Pancreas (tissue), 10 donors: ENCODE results near the gene SLC38A4. TPM values are rescaled to one million over a fixed set of nuclear protein-coding genes. Genes with fewer than 3 reads are reported as not detected.
"Not testable (repeated sequence)": the region's sequence is repeated elsewhere in the genome, so short reads cannot be mapped to it uniquely, and the experiment has no call there.

Source experiments
- ATAC-seq, 4 donors: fragments of 200-7000 bp; cut with Tn5 transposase; one replicate each; pipeline versions ENCODE4 v1.8.0 to v1.9.1; 2020; ENCODE audit warnings: mild to moderate bottlenecking in 4 of 4, moderate library complexity in 4 of 4
- DNase-seq, 6 donors: peaks; one replicate each; pipeline ENCODE4 v3.0.0-alpha.2; 2020
- FAIRE-seq: peaks from 2 replicates; lab custom pipeline; 2012; peaks lifted over from hg19 to GRCh38; lab: Jason Lieb, UNC
- H3K27ac ChIP-seq, 4 donors: fragments of 200-600 bp; sonication (generic); 1 replicate in 3 of 4; 2 replicates in 1 of 4; pipeline versions ENCODE4 v1.5.0 to v1.8.0; 2020
- H3K27me3 ChIP-seq, 4 donors: fragments of 200-600 bp; one replicate each; pipeline ENCODE4 v1.8.0; 2021
- H3K36me3 ChIP-seq, 3 donors: fragments of 200-600 bp; sonication (generic) in 1 of 3; one replicate each; pipeline versions ENCODE4 v1.5.0 to v1.8.0; 2020 to 2021
- H3K4me1 ChIP-seq, 3 donors: fragments of 200-600 bp; one replicate each; pipeline ENCODE4 v1.8.0; 2021
- H3K4me3 ChIP-seq, 4 donors: fragments of 200-600 bp; sonication (generic) in 2 of 4; one replicate each; pipeline versions ENCODE4 v1.5.0 to v1.8.0; 2020 to 2021
- H3K9me3 ChIP-seq, 4 donors: fragments of 200-600 bp; one replicate each; pipeline ENCODE4 v1.8.0; 2021
- CTCF ChIP-seq, 4 donors: fragments of 200-600 bp; sonication (generic) in 3 of 4; IDR thresholded peaks; one replicate each; pipeline versions ENCODE4 v1.5.0 to v1.8.0; 2021; ENCODE audit warnings: antibody characterized with exemption in 4 of 4
- WGBS, 2 donors: extraction: QIAGEN DNeasy Blood & Tissue Kit; methylation state at CpG; one replicate each; pipeline ENCODE4 v1.1.7; 2013; 5-methylcytosine and 5-hydroxymethylcytosine counted together
- intact Hi-C, 3 donors: fragments of 100-400 bp; cut with DNase I; formaldehyde crosslinking; loops; one replicate each; pipeline versions ENCODE4 v1.11.1 to v1.14.2; 2022
- polyA plus RNA-seq, 2 donors: library from polyadenylated mRNA; stranded (reverse); fragments of 200-250 nt; gene quantifications; one replicate each; pipeline ENCODE4 v1.2.3, GENCODE V29; 2013
- total RNA-seq, 6 donors: library from RNA; stranded (reverse); fragmentation: NEBNext Ultra II Directional in 4 of 6; extraction: Animal tissue kit (Norgen Biotek cat#: 25700) in 4 of 6; gene quantifications; one replicate each; pipeline versions ENCODE4 v1.2.1 to v1.2.4, GENCODE V29; 2021 to 2023
- donor health status: healthy with polysubstance abuse.
- donor health status: DM: no; HTN: no; CAD: no; lungs with moderate emphysema.
- donor health status: DM: no; HTN: no; CAD: no.
- donor health status: control.
- donor health status: control.
- donor health status: Bipolar disorder and iron deficiency.
- donor health status: DM: yes; HTN: yes; CAD: no.
- donor health status: DM: no; HTN: no; CAD: no.
- donor health status: DM: no; HTN: no; CAD: no.
- donor health status: DM: yes; HTN: yes; CAD: no.

SLC38A4 gene
- total and polyA plus RNA-seq, 8 donors: 2.1 to 15.9 (median 6.3) TPM

GRCh38 chr12:46751173-46751572 is 74.6 kb downstream of the SLC38A4 start:
- DNase-seq: no peak
- FAIRE-seq: no peak
- Histone ChIP-seq H3K4me1 (no peaks in the 10 kb centered on the region), H3K27me3 (no peaks in the 10 kb centered on the region), H3K9me3 (no peaks in the 10 kb centered on the region), H3K4me3 (no peak overlapping the region), H3K27ac (no peak overlapping the region), H3K36me3 (no peaks in the 10 kb centered on the region)
- TF ChIP-seq CTCF (IDR thresholded peaks at IDR 0.05): no peak
- ATAC-seq: no peak
- WGBS, 2 donors: 89% methylated on average over 1 of the region's 1 CpG; no CpG with 5 or more reads in 1 of the 2 donors
- intact Hi-C loops: no loop called here

- no peaks in the 10 kb centered on the region for H3K27me3 ChIP-seq
- ATAC-seq (no peak), DNase-seq (no peak), FAIRE-seq (no peak)
- TF ChIP-seq CTCF (IDR thresholded peaks at IDR 0.05): no peak
- no peak overlapping the region for H3K4me3 ChIP-seq
- no peaks in the 10 kb centered on the region for H3K9me3 ChIP-seq
- no peak overlapping the region for H3K27ac ChIP-seq
- 95 to 96% methylated on average over 4 of the region's 4 CpGs for WGBS, 2 donors
- H3K36me3 ChIP-seq: no peaks in the 10 kb centered on the region
- no peaks in the 10 kb centered on the region for H3K4me1 ChIP-seq
- intact Hi-C loops: no loop called here
These were observed 76.5 kb downstream of the SLC38A4 start for GRCh38 chr12:46749322-46749721.

GRCh38 chr12:46744283-46744682 is 81.5 kb downstream of the SLC38A4 start:
- intact Hi-C loops: no loop called here
- no peaks in the 10 kb centered on the region for H3K4me1 ChIP-seq
- no peak for DNase-seq
- H3K4me3 ChIP-seq: no peak overlapping the region
- H3K27me3 ChIP-seq: no peaks in the 10 kb centered on the region
- no peak overlapping the region for H3K27ac ChIP-seq
- no peaks in the 10 kb centered on the region for H3K36me3 ChIP-seq
- ATAC-seq: no peak
- H3K9me3 ChIP-seq: no peaks in the 10 kb centered on the region
- FAIRE-seq: no peak
- 75 to 82% methylated on average over 3 of the region's 3 CpGs for WGBS, 2 donors
- TF ChIP-seq CTCF (IDR thresholded peaks at IDR 0.05): no peak

- no peak for ATAC-seq
- H3K9me3 ChIP-seq: no peaks in the 10 kb centered on the region
- no peaks in the 10 kb centered on the region for H3K27me3 ChIP-seq
- H3K4me1 ChIP-seq: no peaks in the 10 kb centered on the region
- intact Hi-C loops: no loop called here
- no peak for FAIRE-seq
- no peak overlapping the region for H3K4me3 ChIP-seq
- no peak for TF ChIP-seq CTCF (IDR thresholded peaks at IDR 0.05)
- no peak overlapping the region for H3K27ac ChIP-seq
- DNase-seq: no peak
- no peaks in the 10 kb centered on the region for H3K36me3 ChIP-seq
These were observed 82.3 kb downstream of the SLC38A4 start for GRCh38 chr12:46743456-46743855.

- FAIRE-seq: not testable (repeated sequence)
- WGBS, 2 donors: 95 to 96% methylated on average over 1 of the region's 1 CpG
These were observed 83.5 kb downstream of the SLC38A4 start for GRCh38 chr12:46742271-46742670.

More at GRCh38 chr12:46742271-46742670, 83.5 kb downstream of the SLC38A4 start:
- H3K27me3 ChIP-seq, H3K4me1 ChIP-seq, H3K9me3 ChIP-seq, DNase-seq, ATAC-seq, H3K36me3 ChIP-seq, H3K4me3 ChIP-seq, H3K27ac ChIP-seq, intact Hi-C loops: not testable (repeated sequence)
